SK-N-SH (cell line): ENCODE data around the gene NALCN. TPM values are rescaled to one million over a fixed set of nuclear protein-coding genes. Genes with fewer than 3 reads are reported as not detected.

Experiments
- CTCF ChIA-PET: fragments of 300-600, 350-600 bp; formaldehyde crosslinking; extraction: SDS; loops from one replicate; lab custom pipeline; 2021; lab: Yijun Ruan, JAX
- POLR2A ChIA-PET: fragments of 350-600 bp; sonication (Branson Sonifier 250); formaldehyde crosslinking; extraction: SDS; loops from one replicate; lab custom pipeline; 2020; ENCODE audit warnings: antibody characterized with exemption, inconsistent platforms; lab: Yijun Ruan, JAX
- DNase-seq: peaks from one replicate; pipeline ENCODE4 v3.0.0; 2012
- H2AFZ ChIP-seq: fragments of 200-600 bp; sonication (generic); 2 replicates; pipeline ENCODE4 v1.8.1; 2016; ENCODE audit warnings: antibody characterized with exemption, mild to moderate bottlenecking, low read depth
- H3F3A ChIP-seq: fragments of 200-600 bp; sonication (generic); replicated peaks from 2 replicates; pipeline ENCODE3; 2016; ENCODE audit warnings: antibody characterized with exemption, mild to moderate bottlenecking; ENCODE audit not compliant: insufficient read depth
- H3K27ac ChIP-seq, 2 experiments: fragments of 200-500 bp in 1 of 2; fragments of 200-600 bp in 1 of 2; sonication (Bioruptor generic) in 1 of 2; sonication (generic), shearing (Covaris generic) in 1 of 2; 2 replicates each; pipeline versions ENCODE4 v1.5.1 to v1.6.1; 2014 to 2016; ENCODE audit warnings: low read depth in 2 of 2, inconsistent platforms in 1 of 2, low read length in 1 of 2, mild to moderate bottlenecking in 1 of 2, mixed read lengths in 1 of 2
- H3K27me3 ChIP-seq: fragments of 200-600 bp; sonication (generic), shearing (Covaris generic); 2 replicates; pipeline ENCODE4 v1.6.1; 2016; ENCODE audit warnings: mixed run types; ENCODE audit not compliant: insufficient read depth
- H3K36me3 ChIP-seq, 2 experiments: fragments of 200-500 bp in 1 of 2; fragments of 200-600 bp in 1 of 2; sonication (Bioruptor generic) in 1 of 2; sonication (generic) in 1 of 2; replicated peaks in 1 of 2; 2 replicates each; pipeline versions ENCODE3 to v1.5.1; 2014 to 2016; ENCODE audit warnings: low read length in 1 of 2, mild to moderate bottlenecking in 1 of 2; ENCODE audit not compliant: insufficient read depth in 2 of 2, control insufficient read depth in 1 of 2
- H3K4me1 ChIP-seq, 2 experiments: fragments of 200-500 bp in 1 of 2; fragments of 200-600 bp in 1 of 2; sonication (Bioruptor generic) in 1 of 2; sonication (generic), shearing (Covaris generic) in 1 of 2; 2 replicates each; pipeline versions ENCODE4 v1.5.1 to v1.6.1; 2014 to 2016; ENCODE audit warnings: low read depth in 1 of 2, low read length in 1 of 2, mixed run types in 1 of 2; ENCODE audit not compliant: insufficient read depth in 2 of 2, control insufficient read depth in 1 of 2
- H3K4me2 ChIP-seq: fragments of 200-600 bp; sonication (generic), shearing (Covaris generic); 2 replicates; pipeline ENCODE4 v1.6.1; 2017; ENCODE audit warnings: mixed run types
- H3K4me3 ChIP-seq, 2 experiments: fragments of 200-500 bp in 1 of 2; fragments of 200-600 bp in 1 of 2; sonication (Bioruptor generic) in 1 of 2; sonication (generic), shearing (Covaris generic) in 1 of 2; 2 replicates each; pipeline versions ENCODE4 v1.5.1 to v1.8.1; 2014 to 2016; ENCODE audit warnings: low read depth in 2 of 2, inconsistent platforms in 1 of 2, low read length in 1 of 2, mild to moderate bottlenecking in 1 of 2, mixed read lengths in 1 of 2, moderate library complexity in 1 of 2
- H3K79me2 ChIP-seq: fragments of 200-600 bp; sonication (generic); 2 replicates; pipeline ENCODE4 v1.8.1; 2017; ENCODE audit warnings: mild to moderate bottlenecking; ENCODE audit not compliant: insufficient read depth
- H3K9ac ChIP-seq: fragments of 200-600 bp; sonication (generic); 2 replicates; pipeline ENCODE4 v1.6.1; 2017; ENCODE audit warnings: mixed run types
- H3K9me2 ChIP-seq: fragments of 200-600 bp; sonication (generic); 2 replicates; pipeline ENCODE4 v1.6.1; 2017; ENCODE audit warnings: mixed run types
- H3K9me3 ChIP-seq: fragments of 200-600 bp; sonication (generic); 2 replicates; pipeline ENCODE4 v1.6.1; 2017; ENCODE audit warnings: mixed run types, mild to moderate bottlenecking, moderate library complexity
- H4K20me1 ChIP-seq: fragments of 200-600 bp; sonication (generic); 2 replicates; pipeline ENCODE4 v1.6.1; 2017; ENCODE audit warnings: mild to moderate bottlenecking, mixed run types; ENCODE audit not compliant: insufficient read depth
- CHD2 ChIP-seq: fragments of 150-350 bp; IDR thresholded peaks from 2 replicates; pipeline ENCODE4 v1.6.1; 2018; ENCODE audit warnings: low read length; ENCODE audit not compliant: partially characterized antibody
- CTCF ChIP-seq: fragments of 200-600 bp; sonication (generic); IDR thresholded peaks from 2 replicates; pipeline ENCODE4 v1.6.1; 2017; ENCODE audit warnings: antibody characterized with exemption, mild to moderate bottlenecking, moderate library complexity
- ELF1 ChIP-seq: IDR thresholded peaks from 2 replicates; pipeline ENCODE4 v1.4.0; 2012
- EZH2phosphoT487 ChIP-seq: fragments of 200-600 bp; sonication (generic); IDR thresholded peaks from 2 replicates; pipeline ENCODE4 v1.6.1; 2017; ENCODE audit warnings: low read depth, mixed run types, mild to moderate bottlenecking, antibody characterized with exemption, moderate library complexity, borderline replicate concordance
- FOSL2 ChIP-seq: IDR thresholded peaks from 2 replicates; pipeline ENCODE4 v1.4.0; 2012; ENCODE audit warnings: low read depth, mild to moderate bottlenecking, moderate library complexity, borderline replicate concordance
- FOXM1 ChIP-seq: IDR thresholded peaks from 2 replicates; pipeline ENCODE4 v1.4.0; 2012; ENCODE audit warnings: low read depth, mild to moderate bottlenecking
- IRF3 ChIP-seq: fragments of 150-350 bp; IDR thresholded peaks from 2 replicates; pipeline ENCODE4 v1.6.1; 2016; ENCODE audit warnings: mild to moderate bottlenecking, low read depth, low read length
- MXI1 ChIP-seq: IDR thresholded peaks from 2 replicates; pipeline ENCODE4 v1.6.1; 2012; ENCODE audit warnings: mild to moderate bottlenecking, low read depth, low read length, improper control_type of control experiment
- NFIC ChIP-seq: IDR thresholded peaks from 2 replicates; pipeline ENCODE4 v1.4.0; 2012; ENCODE audit warnings: borderline replicate concordance
- NRF1 ChIP-seq: IDR thresholded peaks from 2 replicates; pipeline ENCODE4 v1.6.1; 2012; ENCODE audit warnings: low read depth, mild to moderate bottlenecking, low read length
- POLR2AphosphoS5 ChIP-seq: IDR thresholded peaks from 2 replicates; pipeline ENCODE4 v1.6.1; 2012; ENCODE audit warnings: low read depth, low read length
- RFX5 ChIP-seq: IDR thresholded peaks from 2 replicates; pipeline ENCODE4 v1.6.1; 2012; ENCODE audit warnings: mild to moderate bottlenecking, improper control_type of control experiment, low read length
- SIN3A ChIP-seq: IDR thresholded peaks from 2 replicates; pipeline ENCODE4 v1.6.1; 2012; ENCODE audit warnings: low read depth, mild to moderate bottlenecking, low read length, moderate library complexity, borderline replicate concordance
- TEAD4 ChIP-seq: IDR thresholded peaks from 2 replicates; pipeline ENCODE4 v1.4.0; 2012; ENCODE audit warnings: mild to moderate bottlenecking, borderline replicate concordance; ENCODE audit not compliant: insufficient read depth
- YY1 ChIP-seq: IDR thresholded peaks from 2 replicates; pipeline ENCODE4 v1.4.0; 2012; ENCODE audit warnings: low read depth, mild to moderate bottlenecking
- WGBS: methylation state at CpG from one replicate; pipeline ENCODE4 v1.1.6; 2017; ENCODE audit warnings: low lambda C conversion rate; 5-methylcytosine and 5-hydroxymethylcytosine counted together
- polyA plus RNA-seq, 3 experiments: library from polyadenylated mRNA; depleted of rRNA; stranded (reverse); fragments of >200 nt; gene quantifications; 2 replicates each; pipeline ENCODE4 v1.2.3, GENCODE V29; 2012
- TF ChIP-seq, protein P1 (sequence below): IDR thresholded peaks from 2 replicates; pipeline ENCODE4; 2012
- TF ChIP-seq, protein P2 (sequence below): IDR thresholded peaks from 2 replicates; pipeline ENCODE4 v1.4.0; 2012; ENCODE audit warnings: low read depth

Gene NALCN
- polyA plus RNA-seq, 1 of the 3 experiments (the other 2 are of a cell fraction), result 3.0 TPM

- H3K27me3 ChIP-seq, result no peaks in the 10 kb centered on the region
- H2AFZ ChIP-seq, result no peak overlapping the region
- H3F3A ChIP-seq, result no peaks in the 10 kb centered on the region
- H3K9me2 ChIP-seq, result no peaks in the 10 kb centered on the region
- no peak for TF ChIP-seq SIN3A
- TF ChIP-seq POLR2AphosphoS5, result no peak
- no peak for TF ChIP-seq RFX5
- TF ChIP-seq NRF1, result no peak
- TF ChIP-seq, protein P1, sequence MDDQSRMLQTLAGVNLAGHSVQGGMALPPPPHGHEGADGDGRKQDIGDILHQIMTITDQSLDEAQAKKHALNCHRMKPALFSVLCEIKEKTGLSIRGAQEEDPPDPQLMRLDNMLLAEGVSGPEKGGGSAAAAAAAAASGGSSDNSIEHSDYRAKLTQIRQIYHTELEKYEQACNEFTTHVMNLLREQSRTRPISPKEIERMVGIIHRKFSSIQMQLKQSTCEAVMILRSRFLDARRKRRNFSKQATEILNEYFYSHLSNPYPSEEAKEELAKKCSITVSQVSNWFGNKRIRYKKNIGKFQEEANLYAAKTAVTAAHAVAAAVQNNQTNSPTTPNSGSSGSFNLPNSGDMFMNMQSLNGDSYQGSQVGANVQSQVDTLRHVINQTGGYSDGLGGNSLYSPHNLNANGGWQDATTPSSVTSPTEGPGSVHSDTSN, result no peak
- no peak for TF ChIP-seq FOXM1
- TF ChIP-seq FOSL2, result no peak
- TF ChIP-seq YY1, result no peak
- TF ChIP-seq CHD2, result no peak
- TF ChIP-seq MXI1, result no peak
- no peak for TF ChIP-seq ELF1
- TF ChIP-seq, protein P2, sequence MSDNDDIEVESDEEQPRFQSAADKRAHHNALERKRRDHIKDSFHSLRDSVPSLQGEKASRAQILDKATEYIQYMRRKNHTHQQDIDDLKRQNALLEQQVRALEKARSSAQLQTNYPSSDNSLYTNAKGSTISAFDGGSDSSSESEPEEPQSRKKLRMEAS, result no peak
- no peak for TF ChIP-seq NFIC
- no peak for TF ChIP-seq CTCF
- TF ChIP-seq IRF3, result no peak
- TF ChIP-seq EZH2phosphoT487, result no peak
- TF ChIP-seq TEAD4, result no peak
- H3K9me3 ChIP-seq, result no peaks in the 10 kb centered on the region
- H3K9ac ChIP-seq, result no peak overlapping the region
- 64% methylated on average over 2 of the region's 2 CpGs for WGBS
- no peak for DNase-seq
- no peaks in the 10 kb centered on the region for H3K79me2 ChIP-seq
- ChIA-PET POLR2A (no interaction called here), CTCF (no interaction called here)
- H3K4me2 ChIP-seq, result no peak overlapping the region
- no peaks in the 10 kb centered on the region for H3K36me3 ChIP-seq
- no peak overlapping the region for H3K4me3 ChIP-seq
- H3K27ac ChIP-seq, result no peak overlapping the region
- H4K20me1 ChIP-seq, result no peaks in the 10 kb centered on the region
- no peaks in the 10 kb centered on the region; a peak in 2 of 4 replicates for H3K4me1 ChIP-seq
Measured at GRCh38 chr13:101264931-101265330, 151.4 kb downstream of the NALCN start.
